GM18870 (cell line): ENCODE results near the gene DACH1.

Experiments
- ATAC-seq: cut with Tn5 transposase; IDR thresholded peaks from one replicate; pipeline ENCODE4 v1.9.1; 2021; ENCODE audit warnings: moderate library complexity; ENCODE audit not compliant: unreplicated experiment

The DACH1 gene

DNA sequence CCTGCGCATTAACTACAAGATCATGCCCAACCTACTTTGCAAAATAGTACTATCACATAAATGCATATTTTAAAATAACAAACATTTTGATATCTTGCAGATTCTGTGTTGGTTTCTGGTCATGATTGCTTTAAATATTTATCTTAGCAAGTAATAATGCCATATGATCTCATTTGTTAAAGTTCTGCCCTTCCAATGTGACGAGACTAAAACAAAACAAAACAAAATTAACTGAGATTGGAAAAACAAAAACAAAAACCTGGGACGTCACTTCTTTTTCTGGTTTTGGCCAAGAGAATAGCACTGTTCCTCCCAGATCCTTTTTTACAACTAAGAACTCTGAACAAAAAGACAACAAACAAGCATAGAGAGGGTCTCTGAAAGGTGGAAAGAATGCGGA, 436.3 kb downstream of the DACH1 start:
- ATAC-seq: no peak

DNA sequence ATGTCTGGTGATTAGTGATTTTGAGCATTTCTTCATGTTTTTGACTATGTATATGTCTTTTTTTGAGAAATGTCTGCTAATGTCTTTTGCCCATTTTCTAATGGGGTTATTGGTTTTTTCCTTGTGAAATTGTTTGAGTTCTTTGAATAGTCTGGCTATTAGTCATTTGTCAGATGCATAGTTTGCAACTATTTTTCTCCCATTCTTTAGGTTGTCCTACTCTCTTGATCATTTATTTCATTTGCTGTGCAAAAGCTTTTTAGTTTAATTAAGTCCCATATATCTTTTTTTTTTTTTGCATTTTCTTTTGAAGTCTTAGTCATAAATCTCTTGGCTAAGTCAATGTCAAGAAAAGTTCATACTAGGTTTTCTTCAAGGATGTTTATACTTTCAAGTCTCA, 449.8 kb downstream of the DACH1 start:
- no peak for ATAC-seq

DNA sequence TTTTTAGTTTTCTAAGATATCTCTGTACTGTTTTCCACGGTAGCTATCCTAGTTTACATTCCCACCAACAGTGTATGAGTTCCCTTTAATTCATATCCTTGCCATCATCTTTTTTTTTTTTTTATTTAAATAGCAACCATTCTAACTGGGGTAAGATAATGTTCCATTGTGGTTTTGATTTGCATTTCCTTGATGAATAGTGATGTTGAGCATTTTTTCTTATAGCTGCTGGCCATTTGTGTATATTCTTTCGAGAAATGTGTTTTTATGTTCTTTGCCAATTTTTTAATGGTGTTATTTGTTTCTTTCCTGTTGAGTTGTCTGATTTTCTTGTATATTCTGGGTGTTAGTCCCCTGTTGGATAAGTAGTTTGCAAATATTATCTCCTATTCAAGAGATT, 454.8 kb downstream of the DACH1 start:
- no peak for ATAC-seq

DNA sequence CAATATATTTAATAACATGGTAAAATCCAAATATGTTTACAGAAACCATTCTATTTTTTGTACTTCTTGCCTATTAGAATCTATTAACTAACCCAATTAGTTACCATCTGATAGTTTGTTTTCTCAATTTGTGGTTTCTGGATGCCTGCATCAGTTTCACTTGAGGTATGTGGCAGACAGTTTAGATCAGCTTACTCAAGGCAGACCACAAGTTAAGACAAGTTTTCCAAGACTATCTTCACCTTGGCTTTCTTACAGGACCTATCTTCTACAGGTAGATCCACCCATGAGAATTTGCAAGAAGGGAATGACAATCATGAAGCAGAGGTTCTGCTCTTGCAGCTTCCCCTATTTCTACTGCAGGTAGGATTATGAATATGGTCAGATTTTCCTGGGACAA, 458.6 kb downstream of the DACH1 start:
- no peak for ATAC-seq

DNA sequence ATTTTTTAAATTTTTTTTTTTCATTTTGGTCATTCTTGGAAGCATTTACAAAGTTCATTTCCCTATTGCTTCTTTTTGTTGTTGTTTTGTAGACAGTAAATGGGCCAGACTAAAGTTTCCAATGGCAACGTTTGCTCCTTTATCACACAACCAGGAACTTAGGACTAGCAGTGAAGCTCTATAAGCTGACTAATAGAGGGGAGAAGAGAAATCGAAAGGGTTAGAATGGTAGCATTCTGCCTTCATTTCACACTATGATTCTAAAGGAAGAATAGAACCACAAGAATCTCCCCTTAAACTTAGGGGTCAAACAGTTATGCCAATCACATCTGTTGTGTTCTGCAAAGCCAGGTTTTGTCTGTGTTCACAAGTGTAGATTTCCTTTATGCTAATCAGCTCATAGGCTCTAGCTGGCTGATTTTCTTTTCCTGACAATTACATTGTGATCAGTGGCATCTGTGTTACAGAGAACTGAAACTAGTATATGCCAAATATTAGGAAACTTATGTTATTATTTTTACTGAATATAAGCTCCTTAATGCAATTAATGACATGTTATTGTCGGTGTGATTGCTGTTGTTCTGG, 467.3 kb downstream of the DACH1 start:
- no peak for ATAC-seq

DNA sequence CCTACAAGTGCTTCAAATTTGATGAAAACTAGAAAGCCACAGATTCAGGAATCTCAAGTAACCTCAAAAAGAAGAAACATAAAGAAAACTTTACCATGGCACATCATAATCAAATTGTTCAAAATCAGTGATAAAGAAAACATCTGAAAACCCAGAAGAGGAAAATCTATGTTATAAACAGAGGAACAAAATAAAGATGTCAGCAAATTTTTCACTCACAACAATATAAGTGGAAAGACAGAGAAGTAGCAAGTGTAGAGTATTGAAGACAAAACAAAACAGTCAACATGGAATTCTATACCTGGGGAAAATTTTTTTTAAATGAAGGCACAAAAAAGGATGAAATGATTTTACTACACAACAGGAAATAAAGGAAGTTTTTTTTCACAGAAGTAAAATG, 470.9 kb downstream of the DACH1 start:
- ATAC-seq: no peak

DNA sequence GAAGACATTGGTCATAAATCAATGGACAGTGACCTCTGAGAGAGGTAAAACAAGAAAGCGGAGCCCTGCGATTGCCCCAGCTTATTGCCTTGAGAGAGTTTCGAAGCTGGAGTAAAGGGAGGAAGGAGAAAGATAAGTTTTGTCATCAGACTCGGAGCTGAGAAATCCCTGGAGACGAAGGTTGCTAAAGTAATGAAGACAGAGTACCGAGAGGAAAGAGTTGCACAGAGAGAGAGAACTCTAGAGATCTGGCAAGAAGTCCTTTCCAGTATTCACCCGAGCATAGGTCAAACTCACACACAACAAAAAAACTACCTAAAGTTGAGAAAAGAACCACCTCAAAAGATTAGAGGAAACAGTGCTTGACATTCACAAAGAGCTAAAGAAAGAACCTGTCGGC, 472.0 kb downstream of the DACH1 start:
- ATAC-seq: no peak

DNA sequence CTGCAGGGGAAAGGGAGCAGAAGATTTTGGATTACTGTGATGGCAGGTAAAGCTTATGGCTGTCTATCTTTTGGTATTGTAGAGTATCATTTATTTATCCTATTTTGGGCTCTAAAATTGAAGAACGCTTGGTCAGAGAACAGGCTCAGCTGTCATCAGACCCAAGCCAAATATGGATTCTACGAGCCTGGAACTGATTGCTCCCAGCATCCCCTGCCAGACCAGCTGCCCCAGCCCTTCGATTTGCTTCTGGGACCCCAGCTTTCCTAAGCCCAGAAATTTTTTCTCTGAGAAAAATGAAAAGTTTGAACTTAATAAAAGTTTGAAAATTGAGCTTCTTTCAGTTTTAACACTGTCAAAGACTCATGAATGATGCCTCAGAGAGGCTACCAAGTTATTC, 472.8 kb downstream of the DACH1 start:
- ATAC-seq: no peak
